ENCODE measurements around the gene APOL1. TPM values are rescaled to one million over a fixed set of nuclear protein-coding genes. Genes with fewer than 3 reads are reported as not detected.
"Not testable (repeated sequence)": the region's sequence is repeated elsewhere in the genome, so short reads cannot be mapped to it uniquely, and the experiment has no call there.

The APOL1 gene
- polyA plus RNA-seq, 1 donor = 4.3 TPM

DNA sequence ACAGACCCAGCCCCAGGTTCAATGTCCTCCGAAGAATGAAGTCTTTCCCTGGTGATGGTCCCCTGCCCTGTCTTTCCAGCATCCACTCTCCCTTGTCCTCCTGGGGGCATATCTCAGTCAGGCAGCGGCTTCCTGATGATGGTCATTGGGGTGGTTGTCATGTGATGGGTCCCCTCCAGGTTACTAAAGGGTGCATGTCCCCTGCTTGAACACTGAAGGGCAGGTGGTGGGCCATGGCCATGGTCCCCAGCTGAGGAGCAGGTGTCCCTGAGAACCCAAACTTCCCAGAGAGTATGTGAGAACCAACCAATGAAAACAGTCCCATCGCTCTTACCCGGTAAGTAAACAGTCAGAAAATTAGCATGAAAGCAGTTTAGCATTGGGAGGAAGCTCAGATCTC is 14.1 kb downstream of the APOL1 start:
- no peak for DNase-seq (ENCODE audit: low read depth)

DNA sequence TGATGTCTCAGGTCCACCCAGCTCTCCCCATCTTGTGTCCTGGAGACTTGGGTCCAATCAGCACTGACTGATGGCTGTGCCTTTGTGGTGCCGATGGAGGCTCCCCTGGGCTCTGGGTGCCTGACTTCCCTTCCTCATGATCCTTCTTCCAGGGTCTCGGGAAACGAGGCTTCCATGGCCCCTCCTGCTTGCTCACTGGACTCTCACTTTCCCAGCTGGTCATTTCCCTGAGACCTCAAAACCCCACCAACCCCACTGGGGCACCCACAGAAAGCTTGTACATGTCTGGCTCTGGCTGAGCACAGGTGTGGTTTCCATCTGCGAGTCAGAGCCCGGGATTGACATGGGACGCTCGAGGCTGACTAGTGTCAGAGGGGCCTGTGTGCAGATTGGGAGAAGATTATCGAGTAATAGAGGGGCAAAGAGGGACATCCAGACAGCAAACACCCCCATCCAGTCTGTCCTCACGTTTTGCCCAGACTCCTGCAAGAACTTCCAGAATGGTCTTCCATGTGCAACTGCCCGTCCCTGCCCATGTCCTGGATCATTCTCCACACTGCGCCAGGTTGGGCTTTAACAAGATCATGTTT is 15.1 kb downstream of the APOL1 start:
- DNase-seq (ENCODE audit: low read depth) = no peak

DNA sequence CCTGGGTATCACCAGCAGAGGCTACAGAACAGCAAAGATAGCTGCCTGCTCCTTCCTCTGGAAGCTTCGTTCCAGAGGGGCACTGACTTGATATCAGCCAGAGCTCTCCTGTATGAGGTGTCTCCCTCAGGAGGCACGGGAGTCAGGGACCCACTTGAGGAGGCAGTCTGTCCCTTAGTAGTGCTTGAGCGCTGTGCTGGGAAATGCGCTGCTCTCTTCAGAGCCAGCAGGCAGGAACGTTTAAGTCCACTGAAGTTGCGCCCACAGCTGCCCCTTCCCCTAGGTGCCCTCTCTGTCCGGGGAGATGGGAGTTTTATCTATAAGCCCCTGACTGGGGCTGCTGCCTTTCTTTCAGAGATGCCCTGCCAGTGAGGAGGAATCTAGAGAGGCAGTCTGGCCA is 18.3 kb downstream of the APOL1 start:
- DNase-seq (ENCODE audit: low read depth) = not testable (repeated sequence)

DNA sequence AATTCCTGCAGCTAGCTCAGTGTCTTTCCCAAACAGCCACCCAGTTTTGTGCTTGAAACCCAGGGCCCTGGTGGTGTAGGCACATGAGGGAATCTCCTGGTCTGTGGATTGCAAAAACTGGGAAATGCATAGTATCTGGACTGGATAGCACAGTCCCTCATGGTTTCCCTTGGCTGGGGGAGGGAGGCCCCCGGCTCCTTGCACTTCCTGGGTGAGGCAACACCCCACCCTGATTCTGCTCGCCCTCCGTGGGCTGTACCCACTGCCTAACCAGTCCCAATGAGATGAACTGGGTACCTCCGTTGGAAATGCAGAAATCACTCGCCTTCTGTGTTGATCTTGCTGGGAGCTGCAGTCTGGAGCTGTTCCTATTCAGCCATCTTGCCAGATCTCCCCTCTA is 19.0 kb downstream of the APOL1 start:
- DNase-seq (ENCODE audit: low read depth) = not testable (repeated sequence)

DNA sequence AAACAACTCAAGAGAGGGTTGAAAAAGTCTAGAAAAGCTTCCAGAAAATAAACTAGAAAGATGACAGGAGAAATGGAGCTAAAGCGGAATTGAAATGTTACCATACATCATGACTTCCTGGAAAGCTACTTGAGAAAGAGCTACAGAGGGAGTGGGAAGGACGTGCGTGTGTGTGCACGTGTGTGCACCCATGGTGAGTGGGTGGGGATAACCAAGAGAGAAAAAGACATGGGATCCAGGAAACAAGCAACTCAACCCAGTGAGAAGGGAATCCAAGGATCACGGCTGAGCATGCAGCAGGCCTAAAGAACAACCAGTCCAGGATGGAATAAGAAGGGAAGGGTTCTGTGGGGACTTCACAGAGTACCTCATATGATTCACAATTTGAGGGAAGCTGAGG is 21.6 kb downstream of the APOL1 start:
- DNase-seq (ENCODE audit: low read depth) = no peak

DNA sequence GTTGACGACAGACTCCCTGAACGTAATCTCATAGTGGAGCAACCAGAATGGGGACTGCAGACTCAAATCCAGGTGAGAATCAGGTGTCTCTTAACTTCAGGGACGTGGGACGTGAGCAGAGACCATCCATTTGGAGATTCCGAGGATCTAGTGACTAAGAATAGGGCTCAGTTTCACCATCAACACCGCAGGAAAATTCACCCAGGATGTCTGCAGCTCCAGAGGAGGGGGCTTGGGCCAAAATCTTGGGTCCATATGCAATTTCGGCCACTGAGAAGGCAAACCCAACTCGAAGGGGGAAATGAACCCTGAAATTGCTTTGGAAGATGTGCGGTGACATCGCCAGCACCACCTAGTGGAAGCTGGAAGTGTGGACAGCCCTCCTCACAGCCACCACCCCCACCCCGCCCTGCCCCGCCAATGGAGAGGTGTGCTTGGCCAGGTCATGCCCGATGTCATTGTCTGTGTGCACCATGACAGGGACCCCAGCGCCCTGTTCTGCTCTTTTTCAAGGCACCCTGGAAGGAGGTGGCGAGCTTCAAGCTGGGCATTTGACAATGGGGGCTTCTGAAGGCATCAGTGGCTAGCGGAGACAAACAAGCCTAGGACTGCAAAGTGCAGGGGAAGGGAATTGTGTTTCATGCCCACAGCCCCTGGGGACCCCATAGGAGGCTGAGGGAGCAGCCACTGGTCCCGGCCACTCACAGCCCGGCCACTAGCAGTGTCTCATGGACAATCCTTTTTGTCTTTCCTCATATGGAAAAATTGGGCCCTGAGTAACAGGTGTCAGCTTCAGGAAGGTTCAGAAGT is 24.8 kb downstream of the APOL1 start:
- no peak for DNase-seq (ENCODE audit: low read depth)

DNA sequence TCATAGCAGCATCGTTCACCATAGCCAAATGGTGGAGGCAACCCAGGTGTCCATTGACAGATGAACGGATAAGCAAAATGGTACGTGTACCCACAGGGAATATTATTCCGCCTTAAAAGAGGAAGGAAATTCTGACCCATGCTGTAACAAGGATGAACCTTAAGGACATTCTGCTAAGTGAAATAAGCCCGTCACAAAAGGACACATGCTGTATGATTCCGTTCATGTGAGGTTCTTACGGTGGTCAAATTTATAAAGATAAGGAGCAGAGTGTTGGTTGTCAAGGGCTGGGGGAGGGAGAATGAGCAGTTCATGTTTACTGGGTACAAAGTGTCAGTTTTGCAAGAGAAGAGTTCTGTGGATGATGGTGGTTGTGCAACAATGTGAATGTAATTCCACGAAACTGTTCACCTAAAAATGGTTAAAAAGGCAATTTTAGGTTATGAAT is 26.3 kb downstream of the APOL1 start:
- DNase-seq (ENCODE audit: low read depth) = no peak

DNA sequence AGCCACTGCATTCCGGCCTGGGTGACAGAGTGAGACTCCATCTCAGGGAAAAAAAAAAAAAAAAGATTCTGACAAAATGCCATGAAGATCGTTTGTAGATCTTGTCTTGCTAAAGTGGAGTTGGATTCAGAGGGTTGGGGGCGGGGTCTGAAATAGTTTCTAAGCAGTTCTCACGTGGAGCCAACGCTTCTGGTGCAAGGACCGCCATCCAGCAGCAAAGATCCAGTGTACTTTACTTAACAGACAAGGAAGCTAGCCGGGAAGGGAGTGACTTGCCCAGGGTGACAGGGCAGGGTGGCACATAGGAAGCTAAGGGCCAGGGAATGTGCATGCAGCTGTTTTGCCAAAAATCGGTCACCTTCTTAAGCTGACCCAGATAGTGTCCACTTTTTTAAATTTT is 27.4 kb downstream of the APOL1 start:
- no peak for DNase-seq (ENCODE audit: low read depth)

DNA sequence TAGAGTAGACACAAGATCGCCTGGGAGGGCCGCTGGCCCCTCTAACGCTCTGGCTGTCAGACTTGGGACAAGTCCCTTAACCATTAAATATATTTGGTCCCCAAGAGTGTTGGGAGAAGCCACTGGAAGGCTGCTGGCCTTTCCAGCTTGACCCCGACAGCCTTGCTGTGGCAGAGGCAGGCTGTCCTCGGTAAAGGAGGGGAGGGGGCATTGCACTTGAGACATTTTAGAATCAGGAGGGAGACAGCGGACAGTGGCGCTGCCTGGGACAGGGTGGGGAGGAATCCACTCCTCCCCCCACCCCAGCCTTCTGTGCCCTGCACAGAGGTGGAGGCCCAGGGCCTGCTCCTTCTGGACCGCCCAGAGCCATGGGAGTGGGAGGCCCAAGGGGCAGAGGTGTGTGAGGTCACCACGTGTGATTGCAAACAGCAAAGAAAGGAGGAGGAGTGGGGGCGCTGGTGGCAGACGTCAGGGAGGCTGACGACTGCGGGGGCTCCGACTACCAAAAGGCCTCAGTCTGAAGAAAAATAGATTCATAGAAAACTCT is 28.9 kb downstream of the APOL1 start:
- no peak for DNase-seq (ENCODE audit: low read depth)

DNA sequence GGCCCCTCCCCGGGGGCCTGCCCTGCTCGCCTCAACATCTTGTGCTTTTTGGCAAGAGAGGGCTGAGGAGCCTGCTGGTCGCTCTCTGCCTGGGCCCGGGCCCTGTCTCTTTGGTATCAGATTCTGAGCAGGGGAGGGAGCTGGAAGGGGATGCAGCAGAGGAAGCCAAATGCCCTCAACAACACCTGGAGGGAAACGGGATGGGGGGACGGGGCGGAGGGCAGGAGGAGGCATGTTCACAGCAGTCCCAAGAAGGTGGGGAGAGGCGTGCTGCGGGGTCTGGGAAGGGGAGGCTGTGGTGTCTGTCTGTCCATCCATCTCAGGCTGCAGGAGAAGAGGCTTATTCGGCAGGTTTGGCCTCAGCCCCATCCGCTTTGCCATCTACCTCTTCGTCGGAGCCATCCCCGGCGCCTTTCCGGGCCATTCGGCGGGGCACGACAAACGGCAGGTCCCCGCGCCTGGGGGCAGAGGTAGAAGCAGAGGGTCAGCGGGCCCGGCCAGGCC is 29.4 kb downstream of the APOL1 start:
- DNase-seq (ENCODE audit: low read depth) = no peak

DNA sequence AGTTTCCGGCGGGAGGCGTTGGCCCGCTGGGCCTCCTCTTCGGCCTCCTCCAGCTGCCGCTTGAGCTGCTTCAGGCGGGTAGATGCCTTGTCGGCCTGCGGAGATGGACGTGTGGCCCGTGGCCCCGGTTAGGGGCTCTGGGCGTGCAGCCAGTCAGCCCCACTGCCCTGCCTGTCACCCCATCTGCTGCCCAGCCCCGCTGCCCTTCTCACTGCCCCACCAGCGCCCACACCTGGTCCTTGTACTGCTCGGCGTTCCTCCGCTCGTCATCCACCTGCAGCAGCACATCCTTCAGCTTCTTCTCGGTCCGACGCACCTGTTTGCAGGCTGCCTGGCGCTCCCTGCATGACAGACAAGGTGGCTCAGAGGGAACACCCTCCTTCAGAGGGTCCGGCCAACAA is 31.2 kb downstream of the APOL1 start:
- DNase-seq (ENCODE audit: low read depth) = no peak

DNA sequence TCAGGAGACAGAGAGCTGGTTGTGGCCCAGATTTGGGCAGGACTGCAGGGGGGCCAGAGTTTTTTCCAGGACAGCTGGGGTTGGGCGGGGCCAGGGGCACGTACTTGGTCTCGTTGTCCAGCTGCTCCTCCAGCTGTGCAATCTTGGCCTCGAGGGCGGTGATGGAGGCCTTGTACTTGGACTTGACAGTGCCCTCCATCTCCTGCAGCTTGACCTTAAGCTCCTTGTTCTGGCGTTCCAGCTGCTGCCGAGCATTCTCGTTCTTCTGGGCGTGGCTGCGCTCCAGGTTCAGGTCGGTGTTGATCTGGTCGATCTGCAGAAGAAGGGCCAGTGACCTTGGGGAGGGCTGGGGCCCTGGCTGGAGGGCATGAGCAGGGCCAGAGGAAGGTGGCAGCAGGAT is 32.1 kb downstream of the APOL1 start:
- DNase-seq (ENCODE audit: low read depth) = no peak

DNA sequence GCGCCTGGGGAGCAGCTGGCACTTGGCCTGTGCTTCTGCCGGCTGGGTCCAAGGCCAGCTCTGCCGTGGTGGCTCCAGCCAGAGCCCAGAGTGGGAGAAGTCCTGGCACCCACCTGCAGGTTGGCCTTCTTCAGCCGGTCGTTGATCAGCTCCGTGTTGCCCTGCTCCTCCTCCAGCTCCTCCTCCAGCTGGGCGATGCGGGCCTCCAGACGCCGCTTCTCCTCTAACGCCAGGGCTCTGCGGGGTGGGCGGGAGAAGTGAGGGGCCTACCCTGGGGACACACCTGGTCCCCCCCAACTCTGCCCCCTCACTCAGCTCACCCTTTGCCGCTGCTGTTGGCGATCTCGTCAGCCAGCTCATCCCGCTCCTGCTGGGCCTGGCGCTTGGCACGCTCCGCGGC is 32.6 kb downstream of the APOL1 start:
- no peak for DNase-seq (ENCODE audit: low read depth)

DNA sequence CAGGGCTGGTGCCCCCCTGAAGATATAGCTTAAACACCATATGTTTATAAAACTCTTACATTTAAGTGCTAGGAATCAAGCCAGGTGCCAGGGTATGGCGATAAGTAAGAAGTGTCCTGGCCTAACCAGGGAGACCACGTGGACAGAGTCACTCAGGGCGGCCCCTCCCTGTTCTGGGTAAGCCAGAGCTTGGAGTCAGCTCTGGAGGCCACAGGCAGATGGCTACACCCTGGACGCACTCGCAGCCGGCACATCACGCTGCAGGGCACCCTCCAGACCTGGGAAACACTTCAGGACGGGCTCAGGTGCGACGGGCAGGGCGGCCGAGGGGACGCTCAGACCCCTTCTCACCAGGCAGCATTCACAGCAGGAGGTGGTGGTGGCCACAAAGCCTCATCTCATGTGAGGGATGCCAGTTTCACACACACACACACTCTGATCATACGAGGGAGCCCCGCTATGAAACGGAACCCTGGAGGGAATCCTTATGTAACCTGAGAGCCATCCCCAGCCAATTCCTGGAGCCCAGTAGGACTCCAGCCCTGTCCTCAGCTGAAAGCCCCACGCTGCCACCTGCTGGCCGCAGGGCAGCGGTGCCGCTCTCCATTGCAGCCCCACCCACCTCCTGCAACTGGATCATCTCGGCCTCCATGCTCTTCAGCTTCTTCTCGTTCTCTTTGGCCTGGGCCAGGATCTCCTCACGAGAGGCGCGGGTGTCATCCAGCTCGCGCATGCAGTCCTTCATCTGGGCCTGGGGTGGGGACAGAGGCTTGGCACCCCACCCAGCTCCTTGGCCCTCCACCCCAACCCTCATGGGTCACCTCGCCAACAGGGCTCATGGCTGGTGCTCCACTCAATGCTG is 33.4 kb downstream of the APOL1 start:
- DNase-seq (ENCODE audit: low read depth) = peak; percentile 49

DNA sequence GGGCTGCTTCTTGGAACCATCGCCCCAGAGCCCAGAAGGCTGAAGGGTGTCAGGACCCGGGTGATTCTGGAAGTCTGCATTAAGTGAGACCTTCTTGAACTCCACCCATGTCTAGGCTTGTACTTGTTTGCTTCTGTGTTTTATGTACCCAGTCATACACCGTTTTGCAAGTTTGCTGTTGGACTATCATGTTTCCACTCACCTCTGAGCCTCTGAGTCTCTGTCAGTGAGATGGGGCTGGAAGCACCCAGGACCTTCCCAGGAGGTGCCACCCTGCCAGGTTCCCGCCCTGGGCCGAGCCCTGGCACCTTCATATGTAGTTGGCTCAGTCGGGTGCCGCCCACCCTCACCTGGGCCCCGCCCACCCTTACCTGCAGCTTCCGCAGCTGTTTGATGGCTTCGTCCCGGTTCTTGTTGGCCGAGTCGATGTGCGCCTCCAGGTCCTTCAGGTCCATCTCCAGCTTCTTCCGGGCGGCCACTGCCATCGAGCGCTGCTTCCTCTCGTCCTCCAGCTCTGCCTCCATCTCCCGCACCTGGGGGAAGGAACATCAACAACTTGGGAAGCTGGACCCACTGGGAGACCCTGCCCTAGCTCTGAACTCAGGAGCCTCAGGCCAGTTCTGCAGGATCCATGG is 35.1 kb downstream of the APOL1 start:
- no peak for DNase-seq (ENCODE audit: low read depth)

DNA sequence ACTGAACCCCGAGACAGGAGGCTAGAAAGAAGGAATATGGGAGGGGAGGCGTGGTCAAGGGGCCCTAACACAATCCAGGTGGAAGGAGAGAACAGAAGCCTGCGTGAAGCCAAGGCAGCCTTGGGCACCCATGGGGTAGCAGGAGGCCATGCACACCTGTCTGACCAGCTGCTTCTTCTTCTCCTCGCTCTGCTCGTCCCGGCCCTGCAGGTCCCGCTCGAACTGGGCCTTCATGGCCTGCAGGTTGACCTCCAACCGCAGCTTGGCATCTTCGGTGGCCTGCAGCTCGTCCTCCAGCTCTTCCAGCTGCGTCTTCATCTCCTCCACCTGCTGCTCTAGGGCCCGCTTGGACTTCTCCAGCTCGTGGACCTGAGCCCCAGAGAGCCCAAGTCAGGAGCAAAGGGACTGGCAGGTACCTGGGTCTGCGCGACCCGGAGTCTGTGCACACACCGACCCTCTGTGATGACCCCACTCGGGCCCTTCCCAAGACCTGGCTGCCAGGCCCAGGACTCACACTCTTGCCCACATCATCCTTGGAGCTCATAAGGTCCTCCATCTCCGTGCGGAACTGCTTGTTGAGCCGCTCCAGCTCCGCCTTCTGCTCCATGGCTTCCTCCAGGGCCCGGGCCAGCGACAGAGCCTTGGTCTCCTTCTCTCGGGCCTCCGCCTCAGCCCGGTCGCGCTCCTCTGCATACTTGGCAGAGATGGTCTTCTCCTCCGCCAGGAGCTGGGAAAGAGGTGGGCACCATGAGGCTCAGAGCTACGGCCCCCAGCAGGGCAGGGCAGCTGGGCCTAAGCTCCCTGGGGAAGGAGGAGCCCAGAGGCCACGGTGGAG is 35.9 kb downstream of the APOL1 start:
- no peak for DNase-seq (ENCODE audit: low read depth)

DNA sequence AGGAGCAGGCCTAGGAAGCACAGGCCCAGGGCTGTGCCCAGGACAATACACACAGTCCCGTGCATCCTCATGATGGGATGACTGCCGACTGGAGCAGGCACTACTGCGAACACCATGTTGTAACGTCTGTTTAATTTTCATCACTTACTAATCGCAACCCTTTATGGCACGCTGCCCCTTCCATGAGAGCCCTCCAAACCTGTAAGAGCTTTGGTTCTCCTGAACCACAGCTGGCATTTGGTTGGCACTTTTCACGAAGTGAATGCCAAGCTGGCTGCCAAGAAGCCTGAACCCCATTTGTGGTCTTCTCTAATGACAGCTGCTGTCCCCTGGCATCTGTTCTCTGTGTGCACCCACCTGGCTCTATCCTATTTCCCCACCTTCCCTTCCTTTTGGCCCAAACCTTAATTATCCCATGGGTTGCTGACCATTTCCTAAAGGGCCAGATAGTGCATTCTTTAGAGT is 36.5 kb downstream of the APOL1 start:
- DNase-seq (ENCODE audit: low read depth) = no peak

DNA sequence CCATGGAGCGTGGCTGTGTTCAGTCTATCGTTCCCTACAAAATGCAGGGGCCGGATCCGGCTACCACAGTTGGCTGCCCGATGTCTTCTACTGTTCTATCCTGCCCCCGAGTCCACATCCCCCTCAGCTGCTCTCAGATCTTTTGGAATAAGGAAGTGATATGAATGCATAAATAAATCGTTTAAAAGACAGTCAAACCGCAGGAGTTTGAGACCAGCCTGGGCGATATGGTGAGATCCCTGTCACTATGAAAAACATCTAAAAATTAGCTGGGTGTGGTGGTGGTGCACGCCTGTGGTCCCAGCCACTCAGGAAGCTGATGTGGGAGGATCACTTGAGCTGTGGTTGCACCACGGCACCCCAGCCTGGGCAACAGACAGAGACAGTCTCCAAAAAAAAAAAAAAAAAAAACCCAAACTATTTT is 37.0 kb downstream of the APOL1 start:
- not testable (repeated sequence) for DNase-seq (ENCODE audit: low read depth)

DNA sequence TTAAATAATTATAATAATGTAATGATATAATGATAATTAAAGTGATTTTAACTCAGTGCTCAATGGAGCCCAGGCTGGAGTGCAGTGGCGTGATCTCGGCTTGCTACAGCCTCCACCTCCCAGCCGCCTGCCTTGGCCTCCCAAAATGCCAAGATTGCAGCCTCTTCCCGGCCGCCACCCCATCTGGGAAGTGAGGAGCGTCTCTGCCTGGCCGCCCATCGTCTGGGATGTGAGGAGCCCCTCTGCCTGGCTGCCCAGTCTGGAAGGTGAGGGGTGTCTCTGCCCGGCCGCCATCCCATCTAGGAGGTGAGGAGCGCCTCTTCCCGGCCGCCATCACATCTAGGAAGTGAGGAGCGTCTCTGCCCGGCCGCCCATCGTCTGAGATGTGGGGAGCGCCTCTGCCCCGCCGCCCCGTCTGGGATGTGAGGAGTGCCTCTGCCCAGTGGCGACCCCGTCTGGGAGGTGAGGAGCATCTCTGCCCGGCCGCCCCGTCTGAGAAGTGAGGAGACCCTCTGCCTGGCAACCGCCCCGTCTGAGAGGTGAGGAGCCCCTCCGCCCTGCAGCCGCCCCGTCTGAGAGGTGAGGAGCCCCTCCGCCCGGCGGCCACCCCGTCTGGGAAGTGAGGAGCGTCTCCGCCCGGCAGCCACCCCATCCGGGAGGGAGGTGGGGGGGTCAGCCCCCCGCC is 37.6 kb downstream of the APOL1 start:
- DNase-seq (ENCODE audit: low read depth) = not testable (repeated sequence)

All from forelimb muscle (tissue), 1 donor.